Measurements from ENCODE around the gene DPYD.

The DPYD gene

GRCh38 chr1:97046765-97047420, 873.9 kb downstream of the DPYD start:
- H3K4me1 ChIP-seq: no peaks in the 10 kb centered on the region
- H3K9me3 ChIP-seq: no peaks in the 10 kb centered on the region
- in situ Hi-C loops (cut with MboI; ENCODE audit: low sequenced_read_pairs): no loop called here
- no peak for DNase-seq (ENCODE audit: low spot score in 2 of 2)
- no peaks in the 10 kb centered on the region for H3K27me3 ChIP-seq (ENCODE audit: low read depth)
- H3K4me3 ChIP-seq: no peak overlapping the region
- H3K36me3 ChIP-seq (replicated peaks): no peaks in the 10 kb centered on the region

- in situ Hi-C loops (cut with MboI; ENCODE audit: low sequenced_read_pairs): no loop called here
- H3K4me3 ChIP-seq: no peak overlapping the region
- H3K9me3 ChIP-seq: no peaks in the 10 kb centered on the region
- no peak for DNase-seq (ENCODE audit: low spot score in 2 of 2)
- no peaks in the 10 kb centered on the region for H3K27me3 ChIP-seq (ENCODE audit: low read depth)
- H3K4me1 ChIP-seq: no peaks in the 10 kb centered on the region
- no peaks in the 10 kb centered on the region for H3K36me3 ChIP-seq (replicated peaks)
Measured at GRCh38 chr1:97044159-97044760, 876.6 kb downstream of the DPYD start.

GRCh38 chr1:97042551-97042950, 878.3 kb downstream of the DPYD start:
- H3K27me3 ChIP-seq (ENCODE audit: low read depth): no peaks in the 10 kb centered on the region; the same call in 1 of the 2 replicates
- no peak overlapping the region for H3K4me3 ChIP-seq
- no peaks in the 10 kb centered on the region for H3K9me3 ChIP-seq
- H3K36me3 ChIP-seq (replicated peaks): no peaks in the 10 kb centered on the region
- in situ Hi-C loops (cut with MboI; ENCODE audit: low sequenced_read_pairs): no loop called here
- H3K4me1 ChIP-seq: no peaks in the 10 kb centered on the region
- no peak for DNase-seq (ENCODE audit: low spot score in 2 of 2)

GRCh38 chr1:97041026-97041425, 879.8 kb downstream of the DPYD start:
- Histone ChIP-seq H3K27me3 (ENCODE audit: low read depth) (no peaks in the 10 kb centered on the region; the same call in 1 of the 2 replicates), H3K9me3 (no peaks in the 10 kb centered on the region), H3K4me1 (no peaks in the 10 kb centered on the region), H3K4me3 (no peak overlapping the region), H3K36me3 (replicated peaks) (no peaks in the 10 kb centered on the region)
- in situ Hi-C loops (cut with MboI; ENCODE audit: low sequenced_read_pairs): no loop called here
- DNase-seq (ENCODE audit: low spot score in 2 of 2): no peak

DNA sequence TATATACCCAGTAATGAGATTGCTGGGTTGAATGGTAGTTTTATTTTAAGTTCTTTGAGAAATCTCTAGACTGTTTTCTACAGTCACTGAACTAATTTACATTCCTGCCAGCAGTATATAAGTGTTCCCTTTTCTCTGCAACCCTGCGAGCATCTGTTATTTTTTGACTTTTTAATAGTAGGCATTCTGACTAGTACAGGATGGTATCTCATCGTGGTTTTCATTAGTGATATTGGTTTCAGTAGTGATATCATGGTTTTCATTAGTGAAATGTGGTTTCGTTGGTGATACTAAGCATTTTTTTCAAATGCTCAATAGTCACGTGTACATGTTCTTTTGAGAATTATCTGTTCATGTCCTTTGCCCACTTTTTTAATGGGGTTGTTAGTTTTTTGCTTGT, 882.4 kb downstream of the DPYD start:
- DNase-seq (ENCODE audit: low spot score in 2 of 2): no peak
- H3K27me3 ChIP-seq (ENCODE audit: low read depth): no peaks in the 10 kb centered on the region; the same call in 1 of the 2 replicates
- H3K9me3 ChIP-seq: no peaks in the 10 kb centered on the region
- H3K4me3 ChIP-seq: no peak overlapping the region
- in situ Hi-C loops (cut with MboI; ENCODE audit: low sequenced_read_pairs): no loop called here
- no peaks in the 10 kb centered on the region for H3K36me3 ChIP-seq (replicated peaks)
- H3K4me1 ChIP-seq: no peaks in the 10 kb centered on the region

DNA sequence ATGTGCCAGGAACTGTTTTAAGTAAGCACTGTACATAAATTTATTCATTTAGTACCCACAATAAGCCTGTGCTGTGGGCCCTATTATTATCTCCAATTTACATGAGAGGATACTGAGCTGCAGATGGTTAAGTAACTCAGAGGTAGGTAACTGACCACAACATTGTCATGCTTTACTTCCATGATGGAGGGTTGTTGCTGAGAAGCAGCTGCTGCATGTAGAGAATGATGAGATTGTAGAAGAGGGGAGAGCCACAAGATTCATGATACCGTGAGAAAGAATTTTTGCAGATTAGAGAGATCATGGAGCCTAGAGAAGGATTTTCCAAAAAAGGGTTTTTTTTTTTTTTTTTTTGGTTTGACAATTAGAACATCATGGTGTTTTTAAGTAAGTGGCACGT, 886.2 kb downstream of the DPYD start:
- Histone ChIP-seq H3K4me3 (no peak overlapping the region), H3K4me1 (no peaks in the 10 kb centered on the region; the same call in 1 of the 2 replicates), H3K27me3 (ENCODE audit: low read depth) (no peaks in the 10 kb centered on the region; the same call in 1 of the 2 replicates), H3K36me3 (replicated peaks) (no peaks in the 10 kb centered on the region), H3K9me3 (no peaks in the 10 kb centered on the region)
- DNase-seq (ENCODE audit: low spot score in 2 of 2): no peak
- in situ Hi-C loops (cut with MboI; ENCODE audit: low sequenced_read_pairs): no loop called here

- no peaks in the 10 kb centered on the region; the same call in 1 of the 2 replicates for H3K4me1 ChIP-seq
- in situ Hi-C loops (cut with MboI; ENCODE audit: low sequenced_read_pairs): no loop called here
- H3K9me3 ChIP-seq: no peaks in the 10 kb centered on the region
- no peaks in the 10 kb centered on the region for H3K36me3 ChIP-seq (replicated peaks)
- H3K4me3 ChIP-seq: no peak overlapping the region
- H3K27me3 ChIP-seq (ENCODE audit: low read depth): no peaks in the 10 kb centered on the region; the same call in 1 of the 2 replicates
- DNase-seq (ENCODE audit: low spot score in 2 of 2): no peak
Measured at GRCh38 chr1:97033949-97034348, 886.9 kb downstream of the DPYD start.
